Ovary (tissue), 9 donors: ENCODE measurements around the gene ATXN1. TPM values are rescaled to one million over a fixed set of nuclear protein-coding genes. Genes with fewer than 3 reads are reported as not detected.

Experiments
- DNase-seq, 5 donors: peaks; one replicate each; pipeline ENCODE4 v3.0.0-alpha.2; 2019 to 2020
- H3K27ac ChIP-seq, 2 donors: fragments of 200-600 bp; one replicate each; pipeline versions ENCODE4 v1.5.1 to v1.8.0; 2019 to 2022
- H3K27me3 ChIP-seq: fragments of 200-600 bp; one replicate; pipeline ENCODE4 v1.8.0; 2022
- H3K36me3 ChIP-seq: fragments of 200-600 bp; sonication (generic); one replicate; pipeline ENCODE4 v1.5.1; 2019
- H3K4me1 ChIP-seq: one replicate; pipeline ENCODE4 v1.8.1; 2013; ENCODE audit warnings: mild to moderate bottlenecking, moderate library complexity; ENCODE audit not compliant: insufficient read depth
- H3K4me3 ChIP-seq: fragments of 200-600 bp; sonication (generic); one replicate; pipeline ENCODE4 v1.5.1; 2017
- H3K9me3 ChIP-seq, 2 donors: fragments of 200-600 bp in 1 of 2; sonication (generic) in 1 of 2; one replicate each; pipeline versions ENCODE4 v1.5.1 to v1.8.1; 2013 to 2019; ENCODE audit warnings: mild to moderate bottlenecking in 1 of 2, moderate library complexity in 1 of 2
- CTCF ChIP-seq, 3 donors: fragments of 450-650 bp in 2 of 3; fragments of 200-600 bp in 1 of 3; IDR thresholded peaks; one replicate each; pipeline versions ENCODE4 v1.5.1 to v1.8.0; 2016 to 2022; ENCODE audit warnings: antibody characterized with exemption in 3 of 3, mild to moderate bottlenecking in 1 of 3
- EP300 ChIP-seq: sonication (generic); formaldehyde crosslinking; IDR thresholded peaks from one replicate; pipeline ENCODE4 v1.6.1; 2017; ENCODE audit warnings: antibody characterized with exemption
- POLR2A ChIP-seq: fragments of 450-650 bp; IDR thresholded peaks from one replicate; pipeline ENCODE4 v1.6.1; 2017; ENCODE audit warnings: antibody characterized with exemption, mild to moderate bottlenecking, moderate library complexity
- WGBS, 3 donors: extraction: QIAGEN DNeasy Blood & Tissue Kit in 1 of 3; methylation state at CpG; one replicate each; pipeline versions ENCODE4 v1.1.5 to v1.1.7; 2013 to 2017; 5-methylcytosine and 5-hydroxymethylcytosine counted together
- intact Hi-C, 4 donors: fragments of 100-400 bp; cut with DNase I; formaldehyde crosslinking; loops; one replicate each; pipeline versions ENCODE4 v1.11.0 to v1.15.1; 2022 to 2023
- polyA plus RNA-seq, 2 donors: library from polyadenylated mRNA; stranded (reverse); fragments of 200-250 nt in 1 of 2; fragments of 350-450 nt in 1 of 2; fragmentation: Illumina TruSeq in 1 of 2; extraction: RNeasy Lipid Tissue Mini Kit (QIAGEN cat#74804) in 1 of 2; gene quantifications; one replicate each; pipeline ENCODE4 v1.2.3, GENCODE V29; 2013 to 2014
- total RNA-seq, 7 donors: library from RNA; depleted of rRNA in 2 of 7; stranded (reverse); fragments of >200 nt in 2 of 7; fragmentation: NEBNext Ultra II Directional in 3 of 7; extraction: Animal tissue kit (Norgen Biotek cat#: 25700) in 3 of 7; gene quantifications; one replicate each; pipeline versions ENCODE4 v1.1.0 to v1.2.4, GENCODE V29; 2016 to 2023
- donor health status: DM: no; HTN: no; CAD: no; lungs with moderate emphysema.
- donor health status: DM: no; HTN: no; CAD: no.
- donor health status: Bipolar disorder and iron deficiency.
- donor health status: DM: yes; HTN: yes; CAD: no.
- donor health status: DM: no; HTN: no; CAD: no.
- donor health status: DM: yes; HTN: yes; CAD: no.

Gene ATXN1
- total and polyA plus RNA-seq, 9 donors, result 7.3 to 38.2 (median 30.4) TPM

DNA sequence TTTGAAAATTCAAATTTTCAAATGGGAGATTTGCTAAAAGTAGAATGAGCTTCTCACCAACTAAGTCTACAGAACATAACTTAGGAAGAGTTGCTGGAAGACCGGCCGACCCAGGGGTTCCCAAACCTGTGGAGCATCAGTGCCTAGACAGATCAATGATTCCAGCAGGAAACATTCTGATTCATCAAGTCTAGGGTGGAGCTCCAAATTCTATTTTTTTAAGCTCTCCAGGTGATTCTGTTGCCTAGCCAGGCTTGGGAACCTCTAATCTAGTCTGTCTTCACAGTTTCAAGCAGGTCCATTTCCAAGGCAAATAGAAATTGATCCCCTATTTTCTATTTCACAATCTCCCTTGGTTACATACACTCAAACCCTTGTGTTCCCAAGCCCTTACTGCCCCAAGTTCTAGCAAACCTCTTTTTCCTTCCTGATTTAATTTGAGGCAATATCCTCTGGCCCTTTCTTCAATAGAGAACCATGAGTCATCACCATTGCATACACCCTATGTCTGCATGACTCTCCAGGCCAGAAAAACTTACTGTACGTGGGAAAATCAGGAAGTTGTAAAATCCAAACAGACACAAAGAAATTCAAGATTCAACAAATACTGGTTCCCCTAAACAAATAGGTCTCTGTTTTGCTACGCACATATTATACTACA is 8.9 kb downstream of the ATXN1 start:
- Histone ChIP-seq H3K4me3 (no peak overlapping the region), H3K9me3 (no peaks in the 10 kb centered on the region), H3K36me3 (no peaks in the 10 kb centered on the region), H3K27me3 (no peaks in the 10 kb centered on the region), H3K4me1 (peaks cover 1% of the 10 kb centered on the region), H3K27ac (no peak overlapping the region)
- no peak for DNase-seq
- intact Hi-C loops, result no loop called here
- 78 to 85% (median 84%) methylated on average over 4 of the region's 4 CpGs for WGBS, 3 donors
- no peak for TF ChIP-seq CTCF (IDR thresholded peaks at IDR 0.05)
- no peak for TF ChIP-seq EP300
- TF ChIP-seq POLR2A, result no peak

DNA sequence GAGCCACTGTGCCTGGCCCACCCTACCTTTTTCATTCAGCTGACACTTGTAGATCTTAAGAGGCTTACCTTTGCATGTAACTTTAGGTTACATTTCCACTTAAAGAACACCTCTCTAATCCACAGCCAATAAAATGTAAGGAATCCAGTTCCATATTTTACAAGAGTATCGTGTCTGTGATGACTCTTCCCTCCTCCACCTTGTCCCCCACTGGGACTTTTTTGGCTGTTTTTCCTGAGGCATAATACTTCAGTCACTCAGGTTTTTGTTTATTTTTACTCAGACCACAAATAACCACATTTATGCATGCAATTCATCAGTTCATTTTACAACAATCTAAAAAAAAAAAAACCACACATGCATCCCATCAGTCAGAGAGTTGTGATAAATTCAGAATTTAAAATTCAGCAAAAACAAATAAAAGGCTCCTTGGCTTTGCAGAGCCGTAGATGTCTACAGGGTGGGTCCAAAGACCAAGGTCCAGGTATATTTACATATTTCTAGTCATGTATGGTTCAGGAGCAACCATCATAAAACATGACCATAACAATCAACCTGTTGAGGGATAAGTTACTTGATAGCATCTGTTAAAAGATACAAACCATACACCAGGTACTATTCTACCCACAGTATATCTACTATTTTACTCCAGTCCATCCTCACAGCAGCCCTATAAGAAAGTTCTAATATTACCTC is 9.9 kb downstream of the ATXN1 start:
- no peak for DNase-seq
- intact Hi-C loops, result no loop called here
- 85 to 95% (median 87%) methylated on average over 2 of the region's 2 CpGs for WGBS, 3 donors
- no peak overlapping the region for H3K27ac ChIP-seq
- no peaks in the 10 kb centered on the region for H3K27me3 ChIP-seq
- H3K9me3 ChIP-seq, result no peaks in the 10 kb centered on the region
- peaks cover 1% of the 10 kb centered on the region for H3K4me1 ChIP-seq
- no peak overlapping the region for H3K4me3 ChIP-seq
- H3K36me3 ChIP-seq, result no peaks in the 10 kb centered on the region
- TF ChIP-seq POLR2A (no peak), CTCF (IDR thresholded peaks at IDR 0.05) (no peak), EP300 (no peak)

DNA sequence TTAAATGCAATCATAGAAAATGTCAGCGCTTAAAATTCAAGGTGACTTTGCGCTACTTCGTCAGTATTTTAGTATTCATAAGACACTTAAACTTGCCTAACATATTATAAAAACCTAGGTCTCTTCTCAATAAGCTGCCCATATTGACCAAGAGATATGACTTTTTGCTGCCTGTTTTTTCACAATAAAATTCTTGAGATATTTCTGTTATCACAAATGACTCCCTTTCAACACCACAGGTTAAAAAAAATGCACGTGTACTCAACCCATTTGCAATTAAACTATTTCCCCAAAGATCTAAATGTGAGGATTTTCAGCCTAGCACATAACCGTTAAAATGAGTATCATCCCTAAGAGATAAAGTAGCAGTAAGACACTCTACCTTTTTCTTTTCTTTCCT is 10.7 kb downstream of the ATXN1 start:
- intact Hi-C loops, result no loop called here
- Histone ChIP-seq H3K4me3 (no peak overlapping the region), H3K27ac (no peak overlapping the region), H3K9me3 (no peaks in the 10 kb centered on the region), H3K4me1 (peaks cover 1% of the 10 kb centered on the region), H3K27me3 (no peaks in the 10 kb centered on the region), H3K36me3 (no peaks in the 10 kb centered on the region)
- WGBS, 3 donors, result 73 to 79% (median 75%) methylated on average over 5 of the region's 5 CpGs
- DNase-seq, result no peak
- TF ChIP-seq CTCF (IDR thresholded peaks at IDR 0.05) (no peak), POLR2A (no peak), EP300 (no peak)

GRCh38 chr6:16749516-16750485 is 11.5 kb downstream of the ATXN1 start:
- WGBS, 3 donors, result 94 to 97% (median 96%) methylated on average over 10 of the region's 10 CpGs
- intact Hi-C loops, result loop anchor here in 1 of 4 donors (5.0 kb wide), 1 partner anchor 722 kb away; no protein-coding TSS in a partner anchor
- no peak for DNase-seq

More at GRCh38 chr6:16749516-16750485, 11.5 kb downstream of the ATXN1 start:
- Histone ChIP-seq H3K36me3 (no peaks in the 10 kb centered on the region), H3K27ac (no peak overlapping the region), H3K4me3 (no peak overlapping the region), H3K4me1 (peaks cover 1% of the 10 kb centered on the region), H3K9me3 (no peaks in the 10 kb centered on the region), H3K27me3 (no peaks in the 10 kb centered on the region)
- TF ChIP-seq POLR2A (no peak), EP300 (no peak), CTCF (IDR thresholded peaks at IDR 0.05) (no peak)
